Measurements from ENCODE around the gene LALBA.
"Not testable (repeated sequence)": the region's sequence is repeated elsewhere in the genome, so short reads cannot be mapped to it uniquely, and the experiment has no call there.

The LALBA gene

GRCh38 chr12:48527891-48528670 lies 41.8 kb downstream of the LALBA start:
- Histone ChIP-seq H3K4me3 (ENCODE audit: low read length) (no peak overlapping the region), H3K36me3 (ENCODE audit: insufficient read depth, low read length) (no peaks in the 10 kb centered on the region), H3K9ac (ENCODE audit: low read depth, low read length) (no peak overlapping the region), H3K27me3 (ENCODE audit: insufficient read depth, low read length) (no peaks in the 10 kb centered on the region), H3K4me1 (ENCODE audit: insufficient read depth, low read length) (no peaks in the 10 kb centered on the region), H3K9me3 (ENCODE audit: insufficient read depth, low read depth, low read length) (no peaks in the 10 kb centered on the region), H3K27ac (ENCODE audit: low read depth, low read length) (no peak overlapping the region)
- 96% methylated on average over 44 of the region's 44 CpGs for WGBS

DNA sequence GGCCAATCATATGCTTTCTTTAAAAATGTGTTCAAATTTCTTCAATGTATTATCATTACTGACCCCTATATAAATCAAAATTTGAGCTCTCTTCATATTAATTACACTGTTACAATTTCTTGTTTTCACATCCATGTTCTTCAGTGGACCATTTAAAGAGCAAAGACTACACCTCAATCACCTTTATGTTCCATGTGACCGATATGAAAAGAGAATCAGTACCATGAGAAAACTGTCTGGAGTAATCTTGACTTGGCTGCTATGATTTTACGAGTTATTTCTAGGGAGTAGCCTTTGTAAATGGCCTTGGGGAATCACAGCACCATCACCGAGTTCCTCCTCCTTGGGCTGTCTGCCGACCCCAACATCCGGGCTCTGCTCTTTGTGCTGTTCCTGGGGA lies 44.5 kb downstream of the LALBA start, which contains the start of gene OR8S1:
Gene OR8S1 (plus strand): TSS at position 301 of the 400 bp plus-strand sequence. CDS start 0 bp downstream, at position 301.
- no peak within 1 kb of the TSS for H3K4me3 ChIP-seq (ENCODE audit: low read length)
- H3K9me3 ChIP-seq (ENCODE audit: insufficient read depth, low read depth, low read length): no peaks in the 10 kb centered on the region
- H3K4me1 ChIP-seq (ENCODE audit: insufficient read depth, low read length): no peaks in the 10 kb centered on the region
- H3K27me3 ChIP-seq (ENCODE audit: insufficient read depth, low read length): no peaks in the 10 kb centered on the region
- H3K36me3 ChIP-seq (ENCODE audit: insufficient read depth, low read length): no peaks in the 10 kb centered on the region
- no peak within 1 kb of the TSS for H3K27ac ChIP-seq (ENCODE audit: low read depth, low read length)
- no peak within 1 kb of the TSS for H3K9ac ChIP-seq (ENCODE audit: low read depth, low read length)
- WGBS: 91% methylated on average over 5 of the region's 5 CpGs

DNA sequence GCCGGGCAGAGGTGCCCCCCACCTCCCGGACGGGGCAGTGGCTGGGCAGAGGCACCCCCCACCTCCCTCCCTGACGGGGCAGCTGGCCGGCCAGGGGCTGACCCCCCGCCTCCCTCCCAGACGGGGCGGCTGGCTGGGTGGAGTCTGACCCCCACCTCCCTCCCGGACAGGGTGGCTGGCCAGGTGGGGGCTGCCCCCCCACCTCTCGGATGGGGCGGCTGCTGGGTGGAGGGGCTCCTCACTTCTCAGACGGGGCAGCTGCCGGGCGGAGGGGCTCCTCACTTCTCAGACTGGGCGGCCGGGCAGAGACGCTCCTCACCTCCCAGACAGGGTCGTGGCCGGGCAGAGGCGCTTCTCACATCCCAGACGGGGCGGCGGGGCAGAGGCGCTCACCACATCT lies 49.5 kb downstream of the LALBA start:
- H3K9ac ChIP-seq (ENCODE audit: low read depth, low read length); H3K27me3 ChIP-seq (ENCODE audit: insufficient read depth, low read length); H3K36me3 ChIP-seq (ENCODE audit: insufficient read depth, low read length); H3K4me3 ChIP-seq (ENCODE audit: low read length); H3K9me3 ChIP-seq (ENCODE audit: insufficient read depth, low read depth, low read length); H3K27ac ChIP-seq (ENCODE audit: low read depth, low read length); H3K4me1 ChIP-seq (ENCODE audit: insufficient read depth, low read length): not testable (repeated sequence)
- 87% methylated on average over 24 of the region's 24 CpGs for WGBS

Measured in HUES64 (cell line).